Spleen (tissue), 7 donors: ENCODE measurements around the gene TACC2.

Experiments
- POLR2AphosphoS5 ChIP-seq, 3 donors: sonication (generic); formaldehyde crosslinking; IDR thresholded peaks; one replicate each; pipeline ENCODE4 v1.5.1; 2017; ENCODE audit warnings: antibody characterized with exemption in 3 of 3
- TF ChIP-seq, protein P1 (sequence below), 11 experiments: fragments of 200-600 bp in 7 of 11; fragments of 450-650 bp in 4 of 11; sonication (generic) in 4 of 11; IDR thresholded peaks in 8 of 11; conservative IDR thresholded peaks in 3 of 11; 1 replicate in 7 of 11; 2 replicates in 4 of 11; pipeline versions ENCODE4 v1.4.0 to v1.8.0; 2016 to 2021; ENCODE audit warnings: antibody characterized with exemption in 11 of 11, inconsistent platforms in 4 of 11, mild to moderate bottlenecking in 1 of 11
- donor health status: DM: no; HTN: no; CAD: no; lungs with moderate emphysema.
- donor health status: DM: no; HTN: no; CAD: no.
- donor health status: DM: no; HTN: no; CAD: no.

DNA sequence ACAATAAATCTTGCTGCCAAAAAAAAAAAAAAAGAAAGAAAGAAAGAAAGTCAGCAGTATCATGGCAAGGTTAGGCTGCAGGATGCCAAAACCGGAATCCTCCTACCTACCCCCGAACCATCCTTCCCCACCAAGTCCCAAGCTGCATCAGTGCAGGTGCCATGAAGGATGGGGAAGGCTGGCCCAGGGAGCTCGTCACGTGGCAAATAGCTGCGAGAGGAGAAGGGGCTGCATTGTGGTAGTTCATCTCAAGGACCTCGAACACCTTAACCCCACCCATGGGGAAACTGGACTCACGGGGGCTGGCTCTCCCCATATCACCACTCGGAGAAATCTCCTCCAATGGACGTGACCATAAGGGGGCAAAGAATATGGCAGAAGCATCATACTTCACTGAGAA, 86.2 kb downstream of the TACC2 start:
- TF ChIP-seq, protein P1, sequence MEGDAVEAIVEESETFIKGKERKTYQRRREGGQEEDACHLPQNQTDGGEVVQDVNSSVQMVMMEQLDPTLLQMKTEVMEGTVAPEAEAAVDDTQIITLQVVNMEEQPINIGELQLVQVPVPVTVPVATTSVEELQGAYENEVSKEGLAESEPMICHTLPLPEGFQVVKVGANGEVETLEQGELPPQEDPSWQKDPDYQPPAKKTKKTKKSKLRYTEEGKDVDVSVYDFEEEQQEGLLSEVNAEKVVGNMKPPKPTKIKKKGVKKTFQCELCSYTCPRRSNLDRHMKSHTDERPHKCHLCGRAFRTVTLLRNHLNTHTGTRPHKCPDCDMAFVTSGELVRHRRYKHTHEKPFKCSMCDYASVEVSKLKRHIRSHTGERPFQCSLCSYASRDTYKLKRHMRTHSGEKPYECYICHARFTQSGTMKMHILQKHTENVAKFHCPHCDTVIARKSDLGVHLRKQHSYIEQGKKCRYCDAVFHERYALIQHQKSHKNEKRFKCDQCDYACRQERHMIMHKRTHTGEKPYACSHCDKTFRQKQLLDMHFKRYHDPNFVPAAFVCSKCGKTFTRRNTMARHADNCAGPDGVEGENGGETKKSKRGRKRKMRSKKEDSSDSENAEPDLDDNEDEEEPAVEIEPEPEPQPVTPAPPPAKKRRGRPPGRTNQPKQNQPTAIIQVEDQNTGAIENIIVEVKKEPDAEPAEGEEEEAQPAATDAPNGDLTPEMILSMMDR (IDR thresholded peaks at IDR 0.05 in 8 of 11, conservative IDR thresholded peaks at IDR 0.05 in 3 of 11): no peak
- no peak for TF ChIP-seq POLR2AphosphoS5 (IDR thresholded peaks at IDR 0.05)
